Activated T-cell treated with anti-CD3 and anti-CD28 coated beads, Interleukin-2, amount 50 U/mL, for 72 hours (primary cell): ENCODE data around the gene AQP9. TPM values are rescaled to one million over a fixed set of nuclear protein-coding genes. Genes with fewer than 3 reads are reported as not detected.
"Not testable (repeated sequence)": the region's sequence is repeated elsewhere in the genome, so short reads cannot be mapped to it uniquely, and the experiment has no call there.

Experiments
- ATAC-seq, 2 donors: fragments of 150-1000 bp; cut with Tn5 transposase; replicated peaks in 1 of 2; 2 replicates each; pipeline ENCODE4 v1.10.0; 2021; ENCODE audit warnings: moderate library complexity in 2 of 2, mild to moderate bottlenecking in 1 of 2
- DNase-seq, 2 donors: peaks; one replicate each; pipeline ENCODE4 v3.0.0; 2021 to 2022; ENCODE audit warnings: mixed read lengths in 1 of 2
- H3K27ac Mint-ChIP-seq: one replicate; pipeline ENCODE4 v1.8.0; 2022; ENCODE audit warnings: mild to moderate bottlenecking, moderate library complexity, mixed read lengths
- H3K27me3 Mint-ChIP-seq: one replicate; pipeline ENCODE4 v1.8.0; 2022; ENCODE audit warnings: low read depth, mixed read lengths
- H3K36me3 Mint-ChIP-seq, 2 donors: one replicate each; pipeline ENCODE4 v1.8.0; 2022; ENCODE audit warnings: mixed read lengths in 2 of 2, mild to moderate bottlenecking in 1 of 2; ENCODE audit not compliant: insufficient read depth in 2 of 2
- H3K4me1 Mint-ChIP-seq: one replicate; pipeline ENCODE4 v1.8.0; 2022; ENCODE audit warnings: low read depth, mixed read lengths
- H3K4me3 Mint-ChIP-seq, 2 donors: one replicate each; pipeline ENCODE4 v1.8.0; 2022; ENCODE audit warnings: mild to moderate bottlenecking in 2 of 2, mixed read lengths in 2 of 2, moderate library complexity in 2 of 2
- H3K9me3 Mint-ChIP-seq, 2 donors: one replicate each; pipeline ENCODE4 v1.8.0; 2022; ENCODE audit warnings: mixed read lengths in 2 of 2
- total RNA-seq, 2 donors: library from RNA; stranded (reverse); gene quantifications; one replicate each; pipeline ENCODE4 v1.2.3, GENCODE V29; 2022

The AQP9 gene
- total RNA-seq, result under 1 TPM; 0.36 to 0.56 TPM

GRCh38 chr15:58138106-58138505 is at the start of gene AQP9:
Gene AQP9 (plus strand): TSS chr15:58138381. CDS start chr15:58138566, 185 bp downstream.
- DNase-seq (no peak), ATAC-seq (peak in 1 of 2 donors; percentile 15)
- Mint-ChIP-seq H3K27ac (peak within 1 kb of the TSS; percentile 15), H3K9me3 (no peaks in the 10 kb centered on the region), H3K27me3 (peaks cover 34% of the 10 kb centered on the region), H3K36me3 (no peaks in the 10 kb centered on the region), H3K4me1 (peaks cover 11% of the 10 kb centered on the region), H3K4me3 (peak within 1 kb of the TSS in 1 of 2 donors; percentile 2)

DNA sequence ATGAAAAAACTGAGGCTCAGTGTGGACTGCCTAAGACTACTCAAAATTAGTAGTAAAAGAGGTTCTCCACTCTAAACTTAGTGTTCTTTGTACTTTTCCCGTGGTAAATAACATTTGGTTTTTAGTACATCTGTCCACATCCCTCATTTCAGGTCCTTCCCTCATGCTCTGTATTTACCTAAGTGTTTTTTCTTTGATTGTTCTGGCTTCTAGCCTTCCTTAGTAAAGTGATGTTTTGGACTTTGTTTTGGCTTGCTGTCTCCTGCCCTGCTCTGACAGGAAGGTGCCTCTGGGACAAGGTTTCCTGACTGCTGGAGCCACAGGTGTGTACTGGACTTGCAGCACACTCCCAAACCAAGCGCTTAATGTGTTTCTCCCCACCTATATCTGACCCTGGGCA is 42.8 kb upstream of the AQP9 start:
- ATAC-seq (no peak), DNase-seq (no peak)
- peaks cover 38% of the 10 kb centered on the region for H3K27me3 Mint-ChIP-seq
- no peaks in the 10 kb centered on the region for H3K4me1 Mint-ChIP-seq
- no peak overlapping the region for H3K27ac Mint-ChIP-seq
- no peaks in the 10 kb centered on the region for H3K36me3 Mint-ChIP-seq
- no peak overlapping the region for H3K4me3 Mint-ChIP-seq
- no peaks in the 10 kb centered on the region for H3K9me3 Mint-ChIP-seq

- ATAC-seq, result no peak
- no peak overlapping the region for H3K27ac Mint-ChIP-seq
- no peaks in the 10 kb centered on the region for H3K4me1 Mint-ChIP-seq
- H3K4me3 Mint-ChIP-seq, result no peak overlapping the region
- no peak for DNase-seq
- H3K36me3 Mint-ChIP-seq, result no peaks in the 10 kb centered on the region
- H3K27me3 Mint-ChIP-seq, result peaks cover 41% of the 10 kb centered on the region
- no peaks in the 10 kb centered on the region for H3K9me3 Mint-ChIP-seq
Observed at GRCh38 chr15:58096529-58097084, 41.6 kb upstream of the AQP9 start.

DNA sequence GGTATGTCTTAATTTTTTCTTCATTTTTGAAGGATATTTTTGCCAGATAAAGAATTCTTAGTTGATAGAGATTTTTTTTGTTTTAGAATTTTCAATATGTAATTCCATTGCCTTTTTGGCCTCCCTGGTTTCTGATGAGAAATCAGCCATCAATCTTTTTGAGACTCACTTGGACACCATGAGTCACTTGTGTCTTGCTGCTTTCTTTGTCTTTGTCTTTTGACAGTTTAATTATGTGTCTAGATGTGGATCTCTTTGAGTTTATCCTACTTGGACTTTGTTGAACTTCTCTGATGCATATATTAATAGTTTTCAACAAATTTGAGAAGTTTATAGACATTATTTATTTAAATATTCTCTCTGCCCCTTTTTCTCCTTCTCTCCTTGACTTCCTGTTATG is 34.7 kb upstream of the AQP9 start:
- H3K4me1 Mint-ChIP-seq, result no peaks in the 10 kb centered on the region
- no peak overlapping the region for H3K27ac Mint-ChIP-seq
- no peak for ATAC-seq
- DNase-seq, result no peak
- H3K27me3 Mint-ChIP-seq, result peaks cover 53% of the 10 kb centered on the region
- no peak overlapping the region for H3K4me3 Mint-ChIP-seq
- peaks cover 0 to 2% of the 10 kb centered on the region in 2 donors for H3K36me3 Mint-ChIP-seq
- H3K9me3 Mint-ChIP-seq, result no peaks in the 10 kb centered on the region

DNA sequence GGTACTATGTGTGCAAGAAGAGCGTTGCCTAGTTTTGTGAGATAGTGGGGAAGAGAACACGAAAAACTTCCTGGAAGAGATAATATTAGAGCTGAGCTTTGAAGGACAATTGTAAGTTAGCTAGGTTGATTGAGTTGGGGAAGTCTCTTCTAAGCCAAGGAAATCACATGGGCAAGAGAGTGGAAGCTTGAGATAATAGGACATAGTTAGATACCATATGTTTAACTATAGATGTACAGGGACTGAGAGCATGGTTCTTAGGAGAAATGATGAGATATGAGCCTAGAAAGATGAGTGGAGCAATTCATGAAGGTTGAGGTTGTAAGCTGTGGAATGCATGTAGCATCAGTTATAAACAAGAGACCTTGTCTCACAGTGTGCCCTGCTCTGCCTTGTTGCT is 30.1 kb upstream of the AQP9 start:
- Mint-ChIP-seq H3K27ac (no peak overlapping the region), H3K36me3 (peaks cover 0 to 2% of the 10 kb centered on the region in 2 donors), H3K4me3 (no peak overlapping the region), H3K27me3 (peaks cover 36% of the 10 kb centered on the region), H3K9me3 (no peaks in the 10 kb centered on the region), H3K4me1 (no peaks in the 10 kb centered on the region)
- DNase-seq (no peak), ATAC-seq (no peak)

GRCh38 chr15:58109419-58109818 is 28.8 kb upstream of the AQP9 start:
- no peaks in the 10 kb centered on the region for H3K9me3 Mint-ChIP-seq
- H3K36me3 Mint-ChIP-seq, result no peaks in the 10 kb centered on the region
- no peak overlapping the region for H3K4me3 Mint-ChIP-seq
- H3K27me3 Mint-ChIP-seq, result peaks cover 30% of the 10 kb centered on the region
- DNase-seq (no peak), ATAC-seq (no peak)
- H3K4me1 Mint-ChIP-seq, result no peaks in the 10 kb centered on the region
- H3K27ac Mint-ChIP-seq, result no peak overlapping the region

- Mint-ChIP-seq H3K36me3 (no peaks in the 10 kb centered on the region), H3K27me3 (peaks cover 33% of the 10 kb centered on the region), H3K9me3 (no peaks in the 10 kb centered on the region), H3K4me1 (no peaks in the 10 kb centered on the region), H3K4me3 (no peak overlapping the region), H3K27ac (no peak overlapping the region)
- DNase-seq (no peak), ATAC-seq (no peak)
Observed at GRCh38 chr15:58110999-58111717, 27.0 kb upstream of the AQP9 start.

DNA sequence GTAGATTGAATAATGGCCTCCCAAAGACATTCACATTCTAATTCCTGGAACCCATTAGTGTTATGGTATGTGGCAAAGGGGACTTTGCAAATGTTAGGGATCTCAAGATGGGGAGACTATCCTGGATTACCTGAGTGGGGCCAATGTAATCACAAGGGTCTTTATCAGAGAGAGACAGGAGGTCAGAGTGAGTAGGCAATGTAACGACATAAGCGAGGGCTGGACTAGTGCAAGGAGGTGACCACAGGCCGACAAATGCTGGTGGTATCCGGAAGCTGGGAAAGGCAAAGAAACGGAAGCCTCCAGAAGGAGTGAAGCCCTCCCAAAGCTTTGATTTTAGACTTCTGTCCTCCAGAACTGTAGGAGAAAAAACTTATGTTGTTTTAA is 26.5 kb upstream of the AQP9 start:
- H3K4me1 Mint-ChIP-seq, result no peaks in the 10 kb centered on the region
- H3K27ac Mint-ChIP-seq, result no peak overlapping the region
- DNase-seq (no peak), ATAC-seq (no peak)
- peaks cover 33% of the 10 kb centered on the region for H3K27me3 Mint-ChIP-seq
- no peaks in the 10 kb centered on the region for H3K9me3 Mint-ChIP-seq
- no peak overlapping the region for H3K4me3 Mint-ChIP-seq
- H3K36me3 Mint-ChIP-seq, result no peaks in the 10 kb centered on the region

GRCh38 chr15:58113358-58113757 is 24.8 kb upstream of the AQP9 start:
- not testable (repeated sequence) for H3K4me1 Mint-ChIP-seq, DNase-seq, H3K4me3 Mint-ChIP-seq, H3K27ac Mint-ChIP-seq, H3K9me3 Mint-ChIP-seq, ATAC-seq, H3K36me3 Mint-ChIP-seq
- H3K27me3 Mint-ChIP-seq, result peaks cover 33% of the 10 kb centered on the region

DNA sequence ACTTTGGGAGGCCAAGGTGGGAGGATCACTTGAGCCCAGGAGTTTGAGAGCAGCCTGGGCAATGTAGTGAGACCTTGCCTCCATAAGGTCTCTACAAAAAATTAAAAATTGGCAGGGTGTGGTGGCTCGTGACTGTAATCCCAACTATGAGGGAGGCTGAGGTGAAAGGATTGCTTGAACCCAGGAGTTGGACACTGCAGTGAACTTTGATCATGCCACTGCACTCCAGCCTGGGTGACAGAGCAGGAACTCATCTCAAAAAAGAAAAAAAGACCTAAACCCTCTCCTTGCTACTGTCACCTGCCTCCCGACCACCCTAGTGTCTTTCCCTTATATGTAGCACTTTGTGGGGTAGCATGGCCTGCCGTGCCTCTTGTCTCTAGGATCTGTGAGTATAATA is 23.8 kb upstream of the AQP9 start:
- Mint-ChIP-seq H3K9me3 (no peaks in the 10 kb centered on the region), H3K4me3 (no peak overlapping the region), H3K27ac (no peak overlapping the region), H3K4me1 (no peaks in the 10 kb centered on the region), H3K27me3 (peaks cover 38% of the 10 kb centered on the region), H3K36me3 (no peaks in the 10 kb centered on the region)
- ATAC-seq (no peak), DNase-seq (no peak)

DNA sequence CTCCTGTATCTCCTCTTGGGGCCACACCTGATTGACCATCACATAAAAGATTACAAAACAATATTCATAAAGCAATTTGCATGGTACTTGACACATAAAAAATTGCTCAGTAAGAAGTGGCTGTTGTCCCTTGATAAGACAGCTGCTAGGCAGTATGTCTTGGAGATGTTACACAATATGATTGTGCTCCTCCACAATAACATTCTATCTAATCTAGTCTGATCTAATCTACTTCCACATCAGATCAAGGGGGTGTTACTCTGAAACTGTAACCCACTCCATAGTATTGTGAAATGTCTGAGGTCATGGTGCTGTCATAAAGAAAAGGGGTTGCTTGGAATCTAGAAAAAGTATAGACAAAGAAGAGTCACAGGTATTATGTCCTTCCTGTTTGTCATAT is 23.4 kb upstream of the AQP9 start:
- Mint-ChIP-seq H3K9me3 (no peaks in the 10 kb centered on the region), H3K4me3 (no peak overlapping the region), H3K27ac (no peak overlapping the region), H3K36me3 (no peaks in the 10 kb centered on the region), H3K27me3 (peaks cover 42% of the 10 kb centered on the region), H3K4me1 (no peaks in the 10 kb centered on the region)
- DNase-seq, result no peak
- ATAC-seq, result no peak

GRCh38 chr15:58115692-58116091 is 22.5 kb upstream of the AQP9 start:
- no peak for ATAC-seq
- DNase-seq, result no peak
- H3K4me1 Mint-ChIP-seq, result no peaks in the 10 kb centered on the region
- H3K27ac Mint-ChIP-seq, result no peak overlapping the region
- H3K9me3 Mint-ChIP-seq, result no peaks in the 10 kb centered on the region
- peaks cover 42% of the 10 kb centered on the region for H3K27me3 Mint-ChIP-seq
- no peaks in the 10 kb centered on the region for H3K36me3 Mint-ChIP-seq
- no peak overlapping the region for H3K4me3 Mint-ChIP-seq

DNA sequence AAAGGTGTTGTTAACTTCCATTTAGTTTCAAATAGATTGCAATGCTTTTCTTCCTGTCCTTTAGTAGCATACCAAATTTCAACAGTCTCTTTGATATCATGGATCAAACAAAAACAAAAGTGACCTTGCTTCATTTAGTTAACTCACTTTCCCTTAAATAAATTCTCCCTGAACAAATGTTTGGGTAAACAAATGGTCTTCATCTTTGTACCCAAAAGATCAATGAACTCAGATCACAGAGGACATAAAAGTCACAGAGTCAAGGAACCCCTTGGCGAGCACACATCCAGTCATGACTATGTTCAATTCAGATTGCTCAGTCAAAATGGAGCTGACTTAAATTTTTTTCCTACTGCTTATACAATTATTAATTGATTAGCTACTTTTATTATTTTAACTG is 20.6 kb upstream of the AQP9 start:
- no peak overlapping the region for H3K27ac Mint-ChIP-seq
- no peak overlapping the region for H3K4me3 Mint-ChIP-seq
- no peaks in the 10 kb centered on the region for H3K36me3 Mint-ChIP-seq
- peaks cover 29% of the 10 kb centered on the region for H3K27me3 Mint-ChIP-seq
- ATAC-seq (no peak), DNase-seq (no peak)
- no peaks in the 10 kb centered on the region for H3K9me3 Mint-ChIP-seq
- H3K4me1 Mint-ChIP-seq, result no peaks in the 10 kb centered on the region

- Mint-ChIP-seq H3K9me3 (no peaks in the 10 kb centered on the region), H3K36me3 (no peaks in the 10 kb centered on the region), H3K27me3 (peaks cover 26% of the 10 kb centered on the region), H3K27ac (no peak overlapping the region), H3K4me1 (no peaks in the 10 kb centered on the region), H3K4me3 (no peak overlapping the region)
- DNase-seq (no peak), ATAC-seq (no peak)
Observed at GRCh38 chr15:58118272-58118671, 19.9 kb upstream of the AQP9 start.
